Effector memory CD4-positive, alpha-beta T cell (primary cell): ENCODE measurements around the gene WNT3A.

Experiments used
- DNase-seq, 3 donors: peaks; one replicate each; pipeline ENCODE4 v3.0.0-alpha.2; 2020
- H3K27ac ChIP-seq: 2 replicates; pipeline ENCODE4 v1.7.0; 2013; ENCODE audit warnings: mild to moderate bottlenecking, low read length, moderate library complexity; ENCODE audit not compliant: insufficient read depth, poor library complexity, severe bottlenecking
- H3K27me3 ChIP-seq: replicated peaks from 2 replicates; pipeline ENCODE4 v1.7.0; 2013; ENCODE audit warnings: mild to moderate bottlenecking, low read length; ENCODE audit not compliant: insufficient read depth, control insufficient read depth, poor library complexity, severe bottlenecking
- H3K36me3 ChIP-seq: 2 replicates; pipeline ENCODE4 v1.7.0; 2013; ENCODE audit warnings: mild to moderate bottlenecking, low read length, moderate library complexity; ENCODE audit not compliant: control insufficient read depth, insufficient read depth
- H3K4me1 ChIP-seq: 2 replicates; pipeline ENCODE4 v1.7.0; 2013; ENCODE audit warnings: low read length, mild to moderate bottlenecking; ENCODE audit not compliant: control insufficient read depth, insufficient read depth, poor library complexity, severe bottlenecking
- H3K4me3 ChIP-seq: 2 replicates; pipeline ENCODE4 v1.7.0; 2013; ENCODE audit warnings: low read length, low read depth, mild to moderate bottlenecking; ENCODE audit not compliant: insufficient read depth, poor library complexity, severe bottlenecking
- H3K9me3 ChIP-seq: 2 replicates; pipeline ENCODE4 v1.7.0; 2013; ENCODE audit warnings: mild to moderate bottlenecking, low read length, moderate library complexity; ENCODE audit not compliant: control insufficient read depth

WNT3A gene

GRCh38 chr1:228088586-228089498, 82.0 kb downstream of the WNT3A start:
- peaks cover 5% of the 10 kb centered on the region for H3K36me3 ChIP-seq
- DNase-seq, result no peak
- H3K9me3 ChIP-seq, result no peaks in the 10 kb centered on the region
- peaks cover 81% of the 10 kb centered on the region for H3K4me1 ChIP-seq
- H3K27me3 ChIP-seq, result no peaks in the 10 kb centered on the region
- peak overlapping the region; percentile 53 for H3K27ac ChIP-seq
- H3K4me3 ChIP-seq, result no peak overlapping the region

DNA sequence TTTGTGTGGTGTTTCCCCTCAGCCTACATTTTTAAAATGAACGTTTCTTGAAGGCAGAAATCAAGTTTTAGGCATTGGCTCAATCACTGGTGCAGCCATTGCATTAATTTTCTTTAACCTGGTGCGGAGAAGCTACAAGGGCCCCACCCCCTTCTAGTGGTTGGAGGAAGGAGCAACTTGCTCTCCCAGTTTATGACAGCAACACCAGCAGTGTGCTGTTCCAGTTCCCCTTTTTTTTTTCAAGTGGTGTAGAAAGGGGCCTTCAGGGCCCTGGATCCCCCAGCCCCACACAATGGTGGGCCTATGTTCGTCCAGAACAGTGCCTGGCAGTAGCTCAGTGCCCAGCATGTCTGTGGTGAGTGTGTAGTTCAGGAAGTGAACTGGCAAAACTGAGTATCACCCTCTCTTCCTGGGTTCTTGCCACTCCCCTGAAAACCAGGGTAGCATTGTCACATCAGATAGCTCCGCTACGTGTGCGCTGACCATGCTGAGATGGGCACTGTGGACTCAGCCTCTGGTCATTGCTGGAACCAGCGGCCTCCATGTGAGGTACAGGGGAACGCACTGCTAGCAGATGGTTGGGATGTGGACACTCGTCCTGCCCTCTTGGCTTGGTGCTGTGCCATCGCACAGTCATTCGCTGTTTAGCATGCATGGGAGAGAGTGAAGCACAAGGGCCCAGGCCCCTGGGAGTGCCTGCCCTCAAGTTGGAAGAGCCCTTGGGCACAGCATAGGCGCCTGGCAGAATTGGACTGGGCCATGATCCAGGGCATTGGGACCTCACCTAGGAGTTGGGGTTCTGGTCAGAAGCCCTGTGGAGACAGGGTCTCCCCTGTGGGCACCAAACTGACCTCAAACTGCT, 83.0 kb downstream of the WNT3A start:
- H3K27ac ChIP-seq, result peak overlapping the region; percentile 53
- no peak for DNase-seq
- no peak overlapping the region for H3K4me3 ChIP-seq
- peaks cover 72% of the 10 kb centered on the region for H3K4me1 ChIP-seq
- no peaks in the 10 kb centered on the region for H3K27me3 ChIP-seq
- H3K9me3 ChIP-seq, result peaks cover 4% of the 10 kb centered on the region
- peaks cover 9% of the 10 kb centered on the region for H3K36me3 ChIP-seq

DNA sequence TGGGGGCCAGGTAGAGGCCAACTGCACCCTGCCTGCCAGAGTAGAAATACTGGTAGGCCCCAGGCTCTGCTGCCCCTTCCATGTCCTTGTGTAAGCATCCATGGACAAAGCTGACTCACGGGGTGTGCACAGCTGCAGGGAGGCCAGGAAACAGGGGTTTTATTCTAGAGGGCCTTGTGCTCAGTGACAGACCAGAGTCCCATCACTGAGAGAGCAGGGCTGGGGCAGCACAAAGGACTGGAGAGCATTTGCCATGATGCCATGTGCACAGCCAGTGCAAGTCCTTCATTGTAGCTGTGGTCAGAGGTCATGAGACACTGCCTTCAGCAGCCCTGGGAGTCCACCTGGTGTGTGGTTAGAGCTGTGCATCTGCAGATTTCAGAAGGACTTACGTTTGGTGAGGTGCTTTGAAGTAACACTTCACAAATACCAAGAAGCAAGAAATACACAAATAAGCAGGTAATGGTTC, 83.8 kb downstream of the WNT3A start:
- peaks cover 4% of the 10 kb centered on the region for H3K9me3 ChIP-seq
- H3K4me3 ChIP-seq, result no peak overlapping the region
- H3K27ac ChIP-seq, result no peak overlapping the region
- peaks cover 63% of the 10 kb centered on the region for H3K4me1 ChIP-seq
- H3K36me3 ChIP-seq, result peaks cover 9% of the 10 kb centered on the region
- H3K27me3 ChIP-seq, result no peaks in the 10 kb centered on the region
- DNase-seq, result no peak

GRCh38 chr1:228091084-228091483, 84.3 kb downstream of the WNT3A start:
- peaks cover 9% of the 10 kb centered on the region for H3K36me3 ChIP-seq
- no peaks in the 10 kb centered on the region for H3K27me3 ChIP-seq
- H3K9me3 ChIP-seq, result peaks cover 4% of the 10 kb centered on the region
- peaks cover 59% of the 10 kb centered on the region for H3K4me1 ChIP-seq
- H3K27ac ChIP-seq, result peak overlapping the region; percentile 35
- H3K4me3 ChIP-seq, result no peak overlapping the region
- no peak for DNase-seq

GRCh38 chr1:228092342-228093049, 85.7 kb downstream of the WNT3A start:
- Histone ChIP-seq H3K27ac (no peak overlapping the region), H3K4me1 (peaks cover 45% of the 10 kb centered on the region), H3K36me3 (peaks cover 21% of the 10 kb centered on the region), H3K4me3 (no peak overlapping the region), H3K9me3 (peaks cover 4% of the 10 kb centered on the region), H3K27me3 (no peaks in the 10 kb centered on the region)
- DNase-seq, result no peak

DNA sequence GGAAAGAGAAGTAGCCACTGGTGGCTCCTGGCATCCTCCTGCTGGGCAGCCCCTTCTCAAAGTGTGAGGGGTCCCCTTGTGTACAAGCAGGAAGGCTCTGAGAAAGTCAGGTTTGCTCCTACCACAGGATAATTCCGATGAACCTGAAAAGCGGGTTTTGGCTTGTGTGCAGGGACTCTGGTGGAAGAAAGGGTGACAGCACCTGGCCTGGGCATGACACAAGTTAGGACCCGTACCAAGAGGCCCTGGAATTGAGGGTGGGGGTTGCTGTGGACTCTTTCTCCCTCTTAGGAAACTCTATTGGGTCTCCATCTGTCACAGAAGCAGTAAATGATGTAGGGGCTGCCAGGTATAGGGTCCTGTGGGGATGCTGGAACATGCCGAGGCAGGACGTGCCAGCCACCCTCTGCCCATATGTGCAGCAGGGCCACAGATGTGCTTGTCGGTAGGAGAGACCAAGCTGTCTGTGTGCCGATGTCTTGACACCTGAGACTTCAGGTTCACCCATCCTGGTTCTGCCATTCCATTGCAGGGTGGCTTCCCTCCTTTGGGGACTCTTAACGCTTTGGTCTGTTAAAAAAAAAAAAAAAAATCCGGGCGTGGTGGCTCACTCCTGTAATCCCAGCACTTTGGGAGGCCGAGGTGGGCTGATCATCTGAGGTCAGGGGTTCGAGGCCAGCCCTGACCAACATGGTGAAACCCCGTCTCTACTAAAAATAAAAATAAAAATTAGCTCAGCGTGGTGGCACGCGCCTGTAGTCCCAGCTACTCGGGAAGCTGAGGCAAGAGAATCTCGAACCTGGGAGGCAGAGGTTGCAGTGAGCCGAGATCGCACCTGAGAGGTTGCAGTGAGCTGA, 86.5 kb downstream of the WNT3A start:
- H3K36me3 ChIP-seq, result peaks cover 28% of the 10 kb centered on the region
- peaks cover 38% of the 10 kb centered on the region for H3K4me1 ChIP-seq
- peaks cover 4% of the 10 kb centered on the region for H3K9me3 ChIP-seq
- H3K27me3 ChIP-seq, result no peaks in the 10 kb centered on the region
- H3K27ac ChIP-seq, result no peak overlapping the region
- DNase-seq, result no peak
- no peak overlapping the region for H3K4me3 ChIP-seq

DNA sequence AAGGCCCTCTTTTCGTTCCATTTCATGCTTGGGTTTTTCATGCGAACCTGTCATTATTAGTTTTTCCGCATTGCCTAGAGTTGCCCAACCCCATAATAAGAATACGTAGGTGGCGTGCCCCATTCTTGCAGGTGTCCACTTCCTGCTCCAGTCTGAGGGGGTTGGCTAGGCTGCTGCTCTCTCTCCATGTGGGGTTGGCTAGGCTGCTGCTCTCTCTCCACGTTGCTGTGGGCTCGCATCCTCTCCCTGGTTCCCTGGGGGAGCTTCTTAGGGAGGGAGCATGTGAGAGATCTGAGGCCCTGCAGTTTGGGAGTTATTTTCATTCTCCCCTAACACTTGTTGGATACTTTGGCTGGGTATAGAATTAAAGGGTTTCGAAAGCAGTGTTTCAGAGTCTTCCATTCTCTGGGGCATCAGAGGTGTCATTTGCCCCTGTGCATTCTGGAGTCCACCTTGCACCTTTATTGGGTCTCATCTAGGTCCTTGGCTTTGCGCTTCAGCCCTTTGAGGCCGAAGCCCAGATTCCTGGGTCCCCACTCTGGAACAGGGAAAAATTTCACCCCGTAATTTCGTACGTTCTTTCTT, 87.7 kb downstream of the WNT3A start:
- H3K27me3 ChIP-seq, result no peaks in the 10 kb centered on the region
- H3K4me1 ChIP-seq, result peaks cover 25% of the 10 kb centered on the region
- no peak for DNase-seq
- H3K27ac ChIP-seq, result no peak overlapping the region
- H3K36me3 ChIP-seq, result peaks cover 40% of the 10 kb centered on the region
- peaks cover 4% of the 10 kb centered on the region for H3K9me3 ChIP-seq
- H3K4me3 ChIP-seq, result no peak overlapping the region

GRCh38 chr1:228095161-228095560, 88.4 kb downstream of the WNT3A start:
- H3K4me3 ChIP-seq, result no peak overlapping the region
- no peaks in the 10 kb centered on the region for H3K27me3 ChIP-seq
- H3K27ac ChIP-seq, result no peak overlapping the region
- H3K4me1 ChIP-seq, result peaks cover 19% of the 10 kb centered on the region
- no peak for DNase-seq
- H3K9me3 ChIP-seq, result peaks cover 4% of the 10 kb centered on the region
- H3K36me3 ChIP-seq, result peaks cover 47% of the 10 kb centered on the region

- H3K27ac ChIP-seq, result no peak overlapping the region
- DNase-seq, result no peak
- H3K4me3 ChIP-seq, result no peak overlapping the region
- peaks cover 4% of the 10 kb centered on the region for H3K9me3 ChIP-seq
- H3K36me3 ChIP-seq, result peaks cover 49% of the 10 kb centered on the region
- H3K27me3 ChIP-seq, result no peaks in the 10 kb centered on the region
- peaks cover 11% of the 10 kb centered on the region for H3K4me1 ChIP-seq
Measured at GRCh38 chr1:228095938-228096337, 89.1 kb downstream of the WNT3A start.
